CD4-positive, alpha-beta T cell treated with Interleukin-1 beta for 1 hour (primary cell): ENCODE data around the gene LY6G6F.
"Not testable (repeated sequence)": the region's sequence is repeated elsewhere in the genome, so short reads cannot be mapped to it uniquely, and the experiment has no call there.

Experiments
- DNase-seq, 2 donors: peaks; one replicate each; pipeline ENCODE4 v3.0.0-alpha.2; 2020 to 2022

The LY6G6F gene

GRCh38 chr6:31702819-31703716 lies 3.6 kb upstream of the LY6G6F start, which contains the start of gene ABHD16A:
Gene ABHD16A, minus strand, starts transcription at chr6:31703324. Its CDS starts 43 bp downstream, at chr6:31703281.
- DNase-seq, result peak; percentile 97 to 99

- no peak for DNase-seq
Measured at GRCh38 chr6:31705931-31706330, 735 bp upstream of the LY6G6F start.

- no peak for DNase-seq
Measured at GRCh38 chr6:31707701-31708100, 1.0 kb downstream of the LY6G6F start.

GRCh38 chr6:31708224-31708623 lies 1.6 kb downstream of the LY6G6F start:
- DNase-seq, result no peak

GRCh38 chr6:31709157-31709556 lies 2.5 kb downstream of the LY6G6F start:
- DNase-seq, result not testable (repeated sequence)

GRCh38 chr6:31710523-31711219 lies 4.0 kb downstream of the LY6G6F start:
- DNase-seq, result no peak

- DNase-seq, result no peak
Measured at GRCh38 chr6:31711233-31711632, 4.6 kb downstream of the LY6G6F start.

- peak; percentile 31 to 38 for DNase-seq
Measured at GRCh38 chr6:31712296-31712695, 5.6 kb downstream of the LY6G6F start.

- DNase-seq, result no peak
Measured at GRCh38 chr6:31713465-31713864, 6.8 kb downstream of the LY6G6F start.

- DNase-seq, result no peak
Measured at GRCh38 chr6:31713991-31714684, 7.5 kb downstream of the LY6G6F start.

- DNase-seq, result no peak
Measured at GRCh38 chr6:31715022-31715958, 8.6 kb downstream of the LY6G6F start, which contains the start of gene LY6G6D. Gene LY6G6D, plus strand, starts transcription at chr6:31715348. Its CDS starts 8 bp downstream, at chr6:31715356.

- DNase-seq, result no peak
Measured at GRCh38 chr6:31717499-31718222, 11.0 kb downstream of the LY6G6F start.

- no peak for DNase-seq
Measured at GRCh38 chr6:31718265-31718664, 11.6 kb downstream of the LY6G6F start.

GRCh38 chr6:31719001-31719400 lies 12.3 kb downstream of the LY6G6F start:
- no peak for DNase-seq

GRCh38 chr6:31720196-31720770 lies 13.6 kb downstream of the LY6G6F start:
- DNase-seq, result no peak

GRCh38 chr6:31721351-31722020 lies 14.8 kb downstream of the LY6G6F start, which contains the start of gene LY6G6C:
Gene LY6G6C, minus strand, starts transcription at chr6:31721746. Its CDS starts 67 bp downstream, at chr6:31721679.
- no peak for DNase-seq

GRCh38 chr6:31722173-31722572 lies 15.5 kb downstream of the LY6G6F start:
- DNase-seq, result no peak

- no peak for DNase-seq
Measured at GRCh38 chr6:31723245-31723979, 16.7 kb downstream of the LY6G6F start, which contains the start of gene MPIG6B. Gene MPIG6B, plus strand, starts transcription at chr6:31723373. Its CDS starts 11 bp downstream, at chr6:31723384.

GRCh38 chr6:31723980-31724691 lies 17.5 kb downstream of the LY6G6F start:
- no peak for DNase-seq
